Naive thymus-derived CD4-positive, alpha-beta T cell (primary cell): ENCODE data around the gene LYRM4. TPM values are rescaled to one million over a fixed set of nuclear protein-coding genes. Genes with fewer than 3 reads are reported as not detected.

Source experiments
- ATAC-seq: fragments of 150-1000 bp; cut with Tn5 transposase; 2 replicates; pipeline ENCODE4 v1.10.0; 2021; ENCODE audit warnings: mild to moderate bottlenecking, moderate library complexity
- CTCF ChIA-PET: fragments of 350-600 bp; sonication (Branson Sonifier 250); formaldehyde crosslinking; loops from one replicate; lab custom pipeline; 2021; ENCODE audit warnings: antibody characterized with exemption; lab: Charles Lee
- POLR2A ChIA-PET: fragments of 350-600 bp; sonication (Branson Sonifier 250); formaldehyde crosslinking; loops from one replicate; lab custom pipeline; 2021; ENCODE audit warnings: antibody characterized with exemption, inconsistent platforms; lab: Charles Lee
- DNase-seq, 9 donors: peaks; one replicate each; pipeline versions ENCODE4 v3.0.0 to v3.0.0-alpha.2; 2020 to 2022; ENCODE audit warnings: mixed read lengths in 1 of 9
- H3K27ac ChIP-seq: one replicate; pipeline ENCODE4 v1.7.0; 2013; ENCODE audit warnings: mild to moderate bottlenecking, low read depth, low read length, moderate library complexity
- H3K27me3 ChIP-seq, 2 donors: one replicate each; pipeline ENCODE4 v1.7.0; 2013; ENCODE audit warnings: low read length in 2 of 2, mild to moderate bottlenecking in 2 of 2, moderate library complexity in 2 of 2; ENCODE audit not compliant: control insufficient read depth in 2 of 2, insufficient read depth in 2 of 2
- H3K36me3 ChIP-seq, 3 experiments: 1 replicate in 2 of 3; 2 replicates in 1 of 3; pipeline ENCODE4 v1.7.0; 2013; ENCODE audit warnings: low read length in 3 of 3, mild to moderate bottlenecking in 3 of 3, moderate library complexity in 1 of 3; ENCODE audit not compliant: insufficient read depth in 3 of 3, control insufficient read depth in 2 of 3
- H3K4me1 ChIP-seq, 2 donors: one replicate each; pipeline ENCODE4 v1.7.0; 2013; ENCODE audit warnings: low read length in 2 of 2, mild to moderate bottlenecking in 2 of 2, moderate library complexity in 1 of 2; ENCODE audit not compliant: control insufficient read depth in 2 of 2, insufficient read depth in 2 of 2
- H3K4me3 ChIP-seq: 2 replicates; pipeline ENCODE4 v1.7.0; 2013; ENCODE audit warnings: mild to moderate bottlenecking, low read length
- H3K9me3 ChIP-seq, 3 experiments: 1 replicate in 2 of 3; 2 replicates in 1 of 3; pipeline ENCODE4 v1.7.0; 2013; ENCODE audit warnings: low read length in 3 of 3; ENCODE audit not compliant: control insufficient read depth in 2 of 3
- H3K27ac Mint-ChIP-seq, 9 donors: one replicate each; pipeline ENCODE4 v1.8.0; 2020 to 2022; ENCODE audit warnings: mixed read lengths in 9 of 9, mild to moderate bottlenecking in 8 of 9, moderate library complexity in 5 of 9, inconsistent platforms in 2 of 9
- H3K27me3 Mint-ChIP-seq, 5 donors: one replicate each; pipeline ENCODE4 v1.8.0; 2021 to 2022; ENCODE audit warnings: mixed read lengths in 5 of 5, mild to moderate bottlenecking in 1 of 5
- H3K36me3 Mint-ChIP-seq, 5 donors: one replicate each; pipeline ENCODE4 v1.8.0; 2020 to 2022; ENCODE audit warnings: mixed read lengths in 5 of 5, mild to moderate bottlenecking in 3 of 5, inconsistent platforms in 1 of 5
- H3K4me1 Mint-ChIP-seq, 7 donors: one replicate each; pipeline ENCODE4 v1.8.0; 2020 to 2022; ENCODE audit warnings: mixed read lengths in 7 of 7, mild to moderate bottlenecking in 3 of 7, inconsistent platforms in 1 of 7
- H3K4me3 Mint-ChIP-seq, 10 donors: one replicate each; pipeline ENCODE4 v1.8.0; 2020 to 2022; ENCODE audit warnings: mild to moderate bottlenecking in 10 of 10, mixed read lengths in 10 of 10, moderate library complexity in 6 of 10, inconsistent platforms in 2 of 10
- H3K9me3 Mint-ChIP-seq, 11 donors: one replicate each; pipeline ENCODE4 v1.8.0; 2020 to 2022; ENCODE audit warnings: mixed read lengths in 11 of 11, mild to moderate bottlenecking in 4 of 11, inconsistent platforms in 1 of 11, moderate library complexity in 1 of 11
- intact Hi-C, 2 donors: fragments of 100-400 bp; cut with micrococcal nuclease; formaldehyde crosslinking; loops; one replicate each; pipeline ENCODE4 v1.15.1; 2023
- polyA plus RNA-seq, 2 donors: library from polyadenylated mRNA; unstranded; fragments of 300-500 nt; fragmentation: Illumina TruSeq; gene quantifications; one replicate each; pipeline ENCODE4 v1.2.3, GENCODE V29; 2021
- total RNA-seq, 6 experiments: library from RNA in 5 of 6; stranded (reverse) in 5 of 6; gene quantifications; 1 replicate in 5 of 6; 2 replicates in 1 of 6; pipeline ENCODE4 v1.2.3 and lab custom pipeline; 2021 to 2026

LYRM4 gene
- total and polyA plus RNA-seq, 7 experiments from 2014 or later = 15.1 to 61.6 (median 24.4) TPM

GRCh38 chr6:5234874-5235273 is 25.9 kb downstream of the LYRM4 start:
- peaks cover 0 to 11% (median 4%) of the 10 kb centered on the region in 5 donors for H3K36me3 Mint-ChIP-seq
- ChIA-PET POLR2A (no interaction called here), CTCF (no interaction called here)
- DNase-seq (no peak), ATAC-seq (peak; percentile 64)
- H3K4me1 Mint-ChIP-seq = peaks cover 0 to 2% (median 0%) of the 10 kb centered on the region in 7 donors
- H3K4me3 Mint-ChIP-seq = no peak overlapping the region
- Histone ChIP-seq H3K4me3 (no peak overlapping the region), H3K9me3 (no peaks in the 10 kb centered on the region), H3K36me3 (peaks cover 0 to 3% (median 0%) of the 10 kb centered on the region in 3 experiments), H3K27me3 (no peaks in the 10 kb centered on the region), H3K27ac (no peak overlapping the region), H3K4me1 (no peaks in the 10 kb centered on the region)
- intact Hi-C loops = no loop called here
- peak overlapping the region in 1 of 9 donors; percentile 57 for H3K27ac Mint-ChIP-seq
- H3K9me3 Mint-ChIP-seq = no peaks in the 10 kb centered on the region
- H3K27me3 Mint-ChIP-seq = no peaks in the 10 kb centered on the region

GRCh38 chr6:5231289-5231688 is 29.5 kb downstream of the LYRM4 start:
- intact Hi-C loops = no loop called here
- ChIA-PET POLR2A (no interaction called here), CTCF (no interaction called here)
- Histone ChIP-seq H3K9me3 (no peaks in the 10 kb centered on the region), H3K36me3 (no peaks in the 10 kb centered on the region), H3K27ac (no peak overlapping the region), H3K4me3 (no peak overlapping the region), H3K27me3 (no peaks in the 10 kb centered on the region), H3K4me1 (no peaks in the 10 kb centered on the region)
- no peak for ATAC-seq
- no peak overlapping the region for H3K4me3 Mint-ChIP-seq
- no peak for DNase-seq
- peaks cover 0 to 2% (median 0%) of the 10 kb centered on the region in 7 donors for H3K4me1 Mint-ChIP-seq
- H3K27me3 Mint-ChIP-seq = no peaks in the 10 kb centered on the region
- peaks cover 0 to 12% (median 9%) of the 10 kb centered on the region in 5 donors for H3K36me3 Mint-ChIP-seq
- H3K9me3 Mint-ChIP-seq = no peaks in the 10 kb centered on the region
- H3K27ac Mint-ChIP-seq = no peak overlapping the region

DNA sequence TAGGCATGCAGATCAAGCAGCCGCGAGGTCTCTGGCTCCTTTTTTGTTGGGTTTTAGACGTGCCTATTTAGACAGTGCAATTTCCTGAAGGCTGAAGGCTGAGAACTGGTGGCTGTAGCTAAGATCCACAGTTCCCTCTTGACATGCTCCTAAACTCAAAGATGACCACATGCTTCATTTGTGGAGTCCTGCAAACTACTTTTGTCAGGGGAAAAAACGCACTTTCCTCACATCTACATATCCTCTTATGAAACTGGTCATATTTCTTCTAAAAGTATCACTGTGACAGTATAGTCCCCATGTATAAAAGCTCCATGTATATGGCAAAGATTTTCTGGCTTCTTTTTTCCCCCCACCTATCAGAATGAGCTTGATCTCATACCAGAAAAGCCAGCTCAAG is 30.7 kb downstream of the LYRM4 start:
- no peaks in the 10 kb centered on the region for H3K27me3 ChIP-seq
- Mint-ChIP-seq H3K4me1 (peaks cover 0 to 2% (median 0%) of the 10 kb centered on the region in 7 donors), H3K4me3 (no peak overlapping the region), H3K27me3 (no peaks in the 10 kb centered on the region), H3K27ac (no peak overlapping the region), H3K9me3 (no peaks in the 10 kb centered on the region), H3K36me3 (peaks cover 0 to 12% (median 4%) of the 10 kb centered on the region in 5 donors)
- intact Hi-C loops = no loop called here
- no peaks in the 10 kb centered on the region for H3K36me3 ChIP-seq
- no peaks in the 10 kb centered on the region for H3K4me1 ChIP-seq
- CTCF ChIA-PET = no interaction called here
- H3K9me3 ChIP-seq = no peaks in the 10 kb centered on the region
- H3K27ac ChIP-seq = no peak overlapping the region
- POLR2A ChIA-PET = no interaction called here
- DNase-seq (no peak), ATAC-seq (no peak)
- H3K4me3 ChIP-seq = no peak overlapping the region

GRCh38 chr6:5229356-5229755 is 31.4 kb downstream of the LYRM4 start:
- no peak overlapping the region for H3K27ac Mint-ChIP-seq
- DNase-seq (no peak), ATAC-seq (no peak)
- intact Hi-C loops = no loop called here
- H3K36me3 Mint-ChIP-seq = peaks cover 0 to 8% (median 2%) of the 10 kb centered on the region in 5 donors
- H3K36me3 ChIP-seq = no peaks in the 10 kb centered on the region
- POLR2A ChIA-PET = no interaction called here
- H3K9me3 ChIP-seq = no peaks in the 10 kb centered on the region
- H3K4me3 ChIP-seq = no peak overlapping the region
- H3K4me1 ChIP-seq = no peaks in the 10 kb centered on the region
- no peaks in the 10 kb centered on the region for H3K9me3 Mint-ChIP-seq
- H3K4me1 Mint-ChIP-seq = peaks cover 0 to 2% (median 0%) of the 10 kb centered on the region in 7 donors
- CTCF ChIA-PET = no interaction called here
- no peak overlapping the region for H3K4me3 Mint-ChIP-seq
- no peak overlapping the region for H3K27ac ChIP-seq
- H3K27me3 ChIP-seq = no peaks in the 10 kb centered on the region
- H3K27me3 Mint-ChIP-seq = no peaks in the 10 kb centered on the region

DNA sequence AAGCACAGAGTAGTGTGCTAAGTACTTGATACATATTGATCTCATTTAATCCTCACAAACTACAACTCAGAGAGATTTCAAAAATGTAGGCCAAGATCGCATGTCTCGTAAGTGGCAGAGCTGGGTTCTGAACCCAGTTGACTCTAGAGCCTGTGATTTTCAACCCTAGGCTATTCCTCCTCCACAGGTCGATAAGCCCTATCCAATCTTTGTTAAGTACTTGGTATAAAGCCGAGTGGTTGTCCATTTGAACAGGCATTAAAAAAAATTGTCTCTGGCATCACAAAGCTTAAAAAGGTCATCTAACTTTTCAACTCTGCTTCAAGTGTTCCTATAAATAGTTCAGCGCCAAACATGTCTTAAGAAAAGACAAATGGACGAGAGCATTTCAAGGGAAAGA is 37.4 kb downstream of the LYRM4 start:
- DNase-seq = no peak

GRCh38 chr6:5220443-5220842 is 40.3 kb downstream of the LYRM4 start:
- DNase-seq (no peak), ATAC-seq (no peak)
- peaks cover 0 to 6% (median 0%) of the 10 kb centered on the region in 3 experiments for H3K36me3 ChIP-seq
- H3K9me3 ChIP-seq = no peaks in the 10 kb centered on the region
- CTCF ChIA-PET = no interaction called here
- no peaks in the 10 kb centered on the region for H3K27me3 Mint-ChIP-seq
- no peak overlapping the region for H3K27ac Mint-ChIP-seq
- no peaks in the 10 kb centered on the region for H3K9me3 Mint-ChIP-seq
- no peak overlapping the region for H3K4me3 ChIP-seq
- peaks cover 0 to 34% (median 17%) of the 10 kb centered on the region in 5 donors for H3K36me3 Mint-ChIP-seq
- intact Hi-C loops = no loop called here
- no peak overlapping the region for H3K4me3 Mint-ChIP-seq
- no peaks in the 10 kb centered on the region for H3K4me1 ChIP-seq
- peaks cover 0 to 5% (median 0%) of the 10 kb centered on the region in 7 donors for H3K4me1 Mint-ChIP-seq
- no peak overlapping the region for H3K27ac ChIP-seq
- POLR2A ChIA-PET = no interaction called here
- no peaks in the 10 kb centered on the region for H3K27me3 ChIP-seq

More for the DNA sequence above, 37.4 kb downstream of the LYRM4 start:
- no peaks in the 10 kb centered on the region for H3K9me3 Mint-ChIP-seq
- no peaks in the 10 kb centered on the region for H3K9me3 ChIP-seq
- no peaks in the 10 kb centered on the region for H3K36me3 ChIP-seq
- intact Hi-C loops = no loop called here
- no peak overlapping the region for H3K4me3 ChIP-seq
- no peak overlapping the region for H3K4me3 Mint-ChIP-seq
- no peak overlapping the region for H3K27ac ChIP-seq
- no peaks in the 10 kb centered on the region for H3K27me3 Mint-ChIP-seq
- ChIA-PET CTCF (no interaction called here), POLR2A (no interaction called here)
- H3K27me3 ChIP-seq = no peaks in the 10 kb centered on the region
- no peak overlapping the region for H3K27ac Mint-ChIP-seq
- no peak for ATAC-seq
- no peaks in the 10 kb centered on the region for H3K4me1 ChIP-seq
- peaks cover 0 to 30% (median 24%) of the 10 kb centered on the region in 5 donors for H3K36me3 Mint-ChIP-seq
- H3K4me1 Mint-ChIP-seq = peaks cover 0 to 2% (median 0%) of the 10 kb centered on the region in 7 donors

GRCh38 chr6:5219011-5219691 is 41.6 kb downstream of the LYRM4 start:
- ATAC-seq = no peak
- peaks cover 0 to 5% (median 0%) of the 10 kb centered on the region in 7 donors for H3K4me1 Mint-ChIP-seq
- intact Hi-C loops = loop anchor here in 1 of 2 donors (10.0 kb wide), 3 partner anchors 74 to 176 kb away; no protein-coding TSS in a partner anchor
- CTCF ChIA-PET = no interaction called here
- H3K27ac Mint-ChIP-seq = no peak overlapping the region
- no peak overlapping the region for H3K27ac ChIP-seq
- no peaks in the 10 kb centered on the region for H3K27me3 Mint-ChIP-seq
- H3K36me3 Mint-ChIP-seq = peaks cover 0 to 47% (median 19%) of the 10 kb centered on the region in 5 donors
- H3K4me3 Mint-ChIP-seq = no peak overlapping the region
- POLR2A ChIA-PET = no interaction called here
- no peaks in the 10 kb centered on the region for H3K9me3 Mint-ChIP-seq
- H3K4me1 ChIP-seq = no peaks in the 10 kb centered on the region
- H3K36me3 ChIP-seq = peaks cover 0 to 10% (median 0%) of the 10 kb centered on the region in 3 experiments
- no peak overlapping the region for H3K4me3 ChIP-seq
- DNase-seq = no peak
- no peaks in the 10 kb centered on the region for H3K9me3 ChIP-seq
- no peaks in the 10 kb centered on the region for H3K27me3 ChIP-seq
